PC-9 (cell line): ENCODE results near the gene GCNA. TPM values are rescaled to one million over a fixed set of nuclear protein-coding genes. Genes with fewer than 3 reads are reported as not detected.
A peak's percentile ranks its signal among the peaks of the same experiment; 100 is the strongest.

Source experiments
- BruUV-seq: library from RNA; stranded (reverse); fragments of 400-500 nt; replicated peaks from 2 replicates; lab custom pipeline; 2021; lab: Mats Ljungman, UMichigan
- CTCF ChIA-PET: fragments of 300-600 bp; sonication (Branson Sonifier 250); formaldehyde crosslinking; loops from one replicate; lab custom pipeline; 2022; ENCODE audit warnings: antibody characterized with exemption; lab: Charles Lee
- POLR2A ChIA-PET: fragments of 300-600 bp; sonication (Branson Sonifier 250); formaldehyde crosslinking; loops from one replicate; lab custom pipeline; 2022; ENCODE audit warnings: antibody characterized with exemption; ENCODE audit not compliant: unreplicated experiment; lab: Charles Lee
- DNase-seq, 2 experiments: peaks; one replicate each; pipeline versions ENCODE4 v3.0.0 to v3.0.0-alpha.2; 2015 to 2022; ENCODE audit warnings: mixed read lengths in 1 of 2
- H2AFZ ChIP-seq: fragments of 200-600 bp; sonication (generic); 2 replicates; pipeline ENCODE4 v1.8.1; 2017; ENCODE audit warnings: antibody characterized with exemption
- H3F3A ChIP-seq: fragments of 200-600 bp; sonication (generic); 2 replicates; pipeline ENCODE4 v1.8.1; 2017; ENCODE audit warnings: antibody characterized with exemption, mild to moderate bottlenecking, low read depth; ENCODE audit not compliant: insufficient read depth
- H3K27ac ChIP-seq: fragments of 200-600 bp; sonication (generic); 2 replicates; pipeline ENCODE4 v1.6.1; 2016; ENCODE audit warnings: mixed run types
- H3K27me3 ChIP-seq: fragments of 200-600 bp; sonication (generic); 2 replicates; pipeline ENCODE4 v1.6.1; 2016; ENCODE audit warnings: low read depth, mixed run types; ENCODE audit not compliant: insufficient read depth
- H3K36me3 ChIP-seq: fragments of 200-600 bp; sonication (generic); 2 replicates; pipeline ENCODE4 v1.6.1; 2016; ENCODE audit warnings: low read depth, mixed run types
- H3K4me1 ChIP-seq: fragments of 200-600 bp; sonication (generic); replicated peaks from 2 replicates; pipeline ENCODE4 v1.6.1; 2016; ENCODE audit warnings: mixed run types; ENCODE audit not compliant: insufficient read depth
- H3K4me2 ChIP-seq: fragments of 200-600 bp; sonication (generic); 2 replicates; pipeline ENCODE4 v1.6.1; 2017; ENCODE audit warnings: mixed run types
- H3K4me3 ChIP-seq: fragments of 200-600 bp; sonication (generic); 2 replicates; pipeline ENCODE4 v1.6.1; 2016; ENCODE audit warnings: mixed run types
- H3K79me2 ChIP-seq: fragments of 200-600 bp; sonication (generic); 2 replicates; pipeline ENCODE4 v1.6.1; 2017; ENCODE audit warnings: low read depth, mixed run types
- H3K9me2 ChIP-seq: fragments of 200-600 bp; sonication (generic); 2 replicates; pipeline ENCODE4 v1.8.1; 2017; ENCODE audit warnings: mild to moderate bottlenecking; ENCODE audit not compliant: insufficient read depth
- H3K9me3 ChIP-seq: fragments of 200-600 bp; sonication (generic); 2 replicates; pipeline ENCODE4 v1.8.1; 2016; ENCODE audit warnings: low read depth; ENCODE audit not compliant: insufficient read depth
- H4K20me1 ChIP-seq: fragments of 200-600 bp; sonication (generic); 2 replicates; pipeline ENCODE4 v1.8.1; 2017; ENCODE audit not compliant: insufficient read depth
- EZH2 ChIP-seq: fragments of 200-600 bp; sonication (generic); IDR thresholded peaks from 2 replicates; pipeline ENCODE4 v1.8.0; 2017; ENCODE audit warnings: antibody characterized with exemption, low read depth
- intact Hi-C: fragments of 100-400 bp; cut with micrococcal nuclease; formaldehyde crosslinking; loops from one replicate; pipeline ENCODE4 v1.10.0; 2022; ENCODE audit not compliant: unreplicated experiment
- total RNA-seq: library from RNA; stranded (reverse); gene quantifications from 2 replicates; pipeline ENCODE4 v1.2.3, GENCODE V29; 2021
- TF ChIP-seq, protein P1 (sequence below): fragments of 200-600 bp; sonication (generic); conservative IDR thresholded peaks from 2 replicates; pipeline ENCODE4 v1.6.1; 2017; ENCODE audit warnings: mixed run types, antibody characterized with exemption, mild to moderate bottlenecking, moderate library complexity

The GCNA gene
- total RNA-seq, 1 experiment from 2014 or later = 0.48 TPM

DNA sequence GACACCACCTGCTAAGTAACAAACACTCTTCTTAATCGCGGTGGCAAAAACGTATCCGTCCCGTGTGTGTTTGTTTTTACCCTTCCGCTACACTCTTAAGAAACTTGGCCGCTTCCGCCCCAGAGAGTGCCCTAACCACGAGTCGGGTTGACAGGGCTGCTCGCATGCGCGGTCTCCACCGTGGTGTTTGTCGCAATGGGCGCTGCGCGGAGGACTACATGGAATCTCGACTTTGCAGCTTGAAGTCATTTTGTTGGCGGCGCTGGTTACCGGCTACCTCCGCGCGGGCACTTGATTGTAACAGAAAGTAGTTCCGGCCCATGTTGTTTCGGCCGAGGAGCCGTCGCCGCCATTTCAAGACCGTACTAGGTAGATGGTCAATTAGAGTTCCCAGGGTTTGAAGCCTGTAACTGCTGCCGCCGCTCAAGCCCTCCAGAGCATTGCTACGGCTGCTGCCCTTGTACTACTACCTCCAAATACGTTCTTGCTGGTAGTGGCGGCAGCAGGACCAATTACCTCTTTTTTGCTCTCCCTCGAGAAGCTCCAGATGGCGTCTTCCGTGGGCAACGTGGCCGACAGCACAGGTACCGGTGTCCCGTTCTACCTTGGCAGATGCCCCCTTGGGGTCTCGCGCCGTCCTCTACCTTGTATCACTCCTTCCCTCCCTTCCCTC lies 45.3 kb upstream of the GCNA start, which contains the start of gene OGT:
OGT (plus strand) TSS at position 352 of the 673 bp plus-strand sequence; CDS start at position 548, 196 bp downstream.
- Histone ChIP-seq H4K20me1 (peaks cover 39% of the 10 kb centered on the region), H3K36me3 (peaks cover 2% of the 10 kb centered on the region), H3K79me2 (peaks cover 50% of the 10 kb centered on the region), H3K27ac (peak within 1 kb of the TSS; percentile 88), H2AFZ (peak within 1 kb of the TSS; percentile 92), H3K4me1 (peaks cover 22% of the 10 kb centered on the region), H3K4me3 (peak within 1 kb of the TSS; percentile 96), H3K9me3 (no peaks in the 10 kb centered on the region), H3K4me2 (peak within 1 kb of the TSS; percentile 89), H3F3A (peaks cover 14% of the 10 kb centered on the region), H3K9me2 (no peaks in the 10 kb centered on the region), H3K27me3 (no peaks in the 10 kb centered on the region)
- POLR2A ChIA-PET = interaction anchor here (0.5 kb wide), 2 partner anchors 45 to 90 kb away, joined by 4 to 16 read pairs; no protein-coding TSS in a partner anchor
- no TSS peak for BruUV-seq
- TF ChIP-seq EZH2 = no peak
- TF ChIP-seq, protein P1, sequence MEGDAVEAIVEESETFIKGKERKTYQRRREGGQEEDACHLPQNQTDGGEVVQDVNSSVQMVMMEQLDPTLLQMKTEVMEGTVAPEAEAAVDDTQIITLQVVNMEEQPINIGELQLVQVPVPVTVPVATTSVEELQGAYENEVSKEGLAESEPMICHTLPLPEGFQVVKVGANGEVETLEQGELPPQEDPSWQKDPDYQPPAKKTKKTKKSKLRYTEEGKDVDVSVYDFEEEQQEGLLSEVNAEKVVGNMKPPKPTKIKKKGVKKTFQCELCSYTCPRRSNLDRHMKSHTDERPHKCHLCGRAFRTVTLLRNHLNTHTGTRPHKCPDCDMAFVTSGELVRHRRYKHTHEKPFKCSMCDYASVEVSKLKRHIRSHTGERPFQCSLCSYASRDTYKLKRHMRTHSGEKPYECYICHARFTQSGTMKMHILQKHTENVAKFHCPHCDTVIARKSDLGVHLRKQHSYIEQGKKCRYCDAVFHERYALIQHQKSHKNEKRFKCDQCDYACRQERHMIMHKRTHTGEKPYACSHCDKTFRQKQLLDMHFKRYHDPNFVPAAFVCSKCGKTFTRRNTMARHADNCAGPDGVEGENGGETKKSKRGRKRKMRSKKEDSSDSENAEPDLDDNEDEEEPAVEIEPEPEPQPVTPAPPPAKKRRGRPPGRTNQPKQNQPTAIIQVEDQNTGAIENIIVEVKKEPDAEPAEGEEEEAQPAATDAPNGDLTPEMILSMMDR = no peak
- peak; percentile 91 to 92 for DNase-seq
- intact Hi-C loops = loop anchor here (1.0 to 10.0 kb wide), 3 partner anchors 10 to 78 kb away; no protein-coding TSS in a partner anchor
- CTCF ChIA-PET = no interaction called here

DNA sequence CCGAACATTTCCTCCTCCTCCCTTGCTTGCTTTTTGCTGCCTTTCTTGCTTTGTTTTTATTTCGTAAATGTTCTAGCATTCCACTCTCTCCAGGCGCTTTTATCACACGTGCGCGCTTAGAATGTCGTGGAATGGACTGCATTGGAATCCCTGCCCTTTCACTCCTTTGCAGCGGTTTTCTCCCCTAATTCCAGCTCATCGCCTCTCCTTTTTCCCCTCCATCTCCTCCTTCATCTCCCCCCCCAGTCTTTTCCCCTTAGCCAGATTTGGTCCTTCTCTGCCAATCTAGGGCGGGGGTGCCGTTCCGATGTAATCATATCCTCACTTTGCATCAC lies 44.8 kb upstream of the GCNA start:
- no TSS peak for BruUV-seq
- H3K79me2 ChIP-seq = peaks cover 56% of the 10 kb centered on the region
- peaks cover 8% of the 10 kb centered on the region for H3K36me3 ChIP-seq
- peak overlapping the region; percentile 96 for H3K4me3 ChIP-seq
- no peak for DNase-seq
- H4K20me1 ChIP-seq = peaks cover 45% of the 10 kb centered on the region
- peak overlapping the region; percentile 88 for H3K27ac ChIP-seq
- intact Hi-C loops = loop anchor here (1.0 to 10.0 kb wide), 3 partner anchors 10 to 79 kb away; no protein-coding TSS in a partner anchor
- H3K27me3 ChIP-seq = no peaks in the 10 kb centered on the region
- peak overlapping the region; percentile 84 for H3K4me2 ChIP-seq
- ChIA-PET POLR2A (interaction anchor here (0.5 kb wide), 1 partner anchor 45 kb away, joined by 16 read pairs; no protein-coding TSS in a partner anchor), CTCF (no interaction called here)
- TF ChIP-seq, protein P1 = no peak
- no peak for TF ChIP-seq EZH2
- H3K4me1 ChIP-seq = peaks cover 22% of the 10 kb centered on the region
- H3F3A ChIP-seq = peaks cover 19% of the 10 kb centered on the region
- H3K9me3 ChIP-seq = no peaks in the 10 kb centered on the region
- H3K9me2 ChIP-seq = no peaks in the 10 kb centered on the region
- H2AFZ ChIP-seq = peak overlapping the region; percentile 50; the same call in 1 of the 2 replicates

DNA sequence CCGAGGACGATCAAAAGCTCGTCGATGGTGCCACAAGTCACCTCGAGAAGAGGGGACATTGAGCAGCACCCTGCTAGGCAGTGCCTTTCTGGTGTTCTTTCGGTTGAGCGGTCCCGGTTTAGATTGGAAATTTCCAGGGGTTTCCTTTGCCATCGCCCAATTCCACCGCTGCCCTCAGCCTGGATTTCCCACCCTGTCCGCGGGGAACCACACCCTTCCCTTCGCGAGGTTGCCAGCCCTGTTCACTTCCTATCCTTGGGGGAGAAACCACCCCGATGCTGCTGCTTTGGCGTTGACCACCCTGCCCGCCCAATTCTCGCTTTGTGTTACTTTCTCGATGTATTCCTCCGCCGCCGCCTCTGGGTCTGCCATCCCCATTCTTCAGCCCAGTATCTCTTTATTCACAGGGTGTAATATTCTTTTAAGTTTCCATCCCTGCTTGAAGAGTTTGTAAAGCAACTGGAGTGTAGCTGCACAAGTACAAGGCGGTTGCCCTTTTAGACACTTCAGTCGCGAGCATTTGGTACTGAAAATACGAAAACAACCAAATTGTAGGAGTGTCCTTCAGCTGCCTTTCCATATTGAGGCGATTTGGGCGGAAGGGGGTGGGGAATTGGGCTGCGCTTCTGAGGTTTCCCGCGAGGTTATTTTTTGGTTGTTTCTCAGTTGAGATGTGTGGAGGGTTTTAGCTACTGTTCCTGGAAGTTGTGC lies 44.2 kb upstream of the GCNA start:
- Histone ChIP-seq H3F3A (peaks cover 25% of the 10 kb centered on the region), H3K27me3 (no peaks in the 10 kb centered on the region), H3K4me2 (peak overlapping the region; percentile 84), H2AFZ (no peak overlapping the region), H4K20me1 (peaks cover 50% of the 10 kb centered on the region), H3K4me3 (peak overlapping the region; percentile 96), H3K36me3 (peaks cover 9% of the 10 kb centered on the region), H3K4me1 (peaks cover 22% of the 10 kb centered on the region), H3K27ac (peak overlapping the region; percentile 88), H3K79me2 (peaks cover 61% of the 10 kb centered on the region), H3K9me3 (no peaks in the 10 kb centered on the region), H3K9me2 (no peaks in the 10 kb centered on the region)
- BruUV-seq = TSS peak; percentile 49
- ChIA-PET CTCF (no interaction called here), POLR2A (interaction anchor here (0.6 to 0.7 kb wide), 2 partner anchors 168 to 242 kb away, joined by 3 to 11 read pairs; partner anchors contain the start of gene TAF1)
- no peak for TF ChIP-seq EZH2
- TF ChIP-seq, protein P1 = no peak
- peak in 1 of 2 experiments; percentile 21 for DNase-seq
- intact Hi-C loops = loop anchor here (1.0 to 10.0 kb wide), 3 partner anchors 9 to 79 kb away; no protein-coding TSS in a partner anchor
